Common myeloid progenitor, CD34-positive (primary cell): ENCODE measurements around the gene RELA. TPM values are rescaled to one million over a fixed set of nuclear protein-coding genes. Genes with fewer than 3 reads are reported as not detected.
"Not testable (repeated sequence)": the region's sequence is repeated elsewhere in the genome, so short reads cannot be mapped to it uniquely, and the experiment has no call there.

ENCODE experiments used
- CTCF ChIA-PET: fragments of 350-600 bp; sonication (Branson Sonifier 250); formaldehyde crosslinking; loops from one replicate; lab custom pipeline; 2021; ENCODE audit warnings: antibody characterized with exemption; lab: Charles Lee
- POLR2A ChIA-PET: fragments of 350-600 bp; sonication (Branson Sonifier 250); formaldehyde crosslinking; loops from one replicate; lab custom pipeline; 2021; ENCODE audit warnings: antibody characterized with exemption; lab: Charles Lee
- DNase-seq, 3 donors: peaks; one replicate each; pipeline versions ENCODE4 v3.0.0 to v3.0.0-alpha.2; 2013
- H3K27ac ChIP-seq, 2 experiments: 1 replicate in 1 of 2; 2 replicates in 1 of 2; pipeline ENCODE4 v1.7.0; 2013; ENCODE audit warnings: inconsistent platforms in 2 of 2, low read length in 2 of 2, mild to moderate bottlenecking in 2 of 2, low read depth in 1 of 2, moderate library complexity in 1 of 2; ENCODE audit not compliant: severe bottlenecking in 2 of 2, insufficient read depth in 1 of 2, poor library complexity in 1 of 2
- H3K27me3 ChIP-seq, 5 experiments: replicated peaks in 2 of 5; 1 replicate in 3 of 5; 2 replicates in 2 of 5; pipeline versions ENCODE4 v1.6.1 to v1.7.0; 2013; ENCODE audit warnings: low read length in 4 of 5, mild to moderate bottlenecking in 2 of 5, moderate library complexity in 2 of 5, inconsistent platforms in 1 of 5; ENCODE audit not compliant: insufficient read depth in 5 of 5, control insufficient read depth in 4 of 5
- H3K36me3 ChIP-seq, 4 experiments: 1 replicate in 2 of 4; 2 replicates in 2 of 4; pipeline versions ENCODE4 v1.6.1 to v1.7.0; 2013; ENCODE audit warnings: low read length in 3 of 4, control low read depth in 1 of 4, mild to moderate bottlenecking in 1 of 4; ENCODE audit not compliant: control insufficient read depth in 4 of 4, insufficient read depth in 4 of 4
- H3K4me1 ChIP-seq, 4 experiments: 1 replicate in 3 of 4; 2 replicates in 1 of 4; pipeline versions ENCODE4 v1.6.1 to v1.7.1; 2013; ENCODE audit warnings: low read length in 3 of 4, mild to moderate bottlenecking in 3 of 4, control low read depth in 1 of 4, inconsistent platforms in 1 of 4, moderate library complexity in 1 of 4; ENCODE audit not compliant: control insufficient read depth in 4 of 4, insufficient read depth in 4 of 4; ENCODE audit errors: control extremely low read depth in 1 of 4
- H3K4me3 ChIP-seq, 7 experiments: 1 replicate in 4 of 7; 2 replicates in 3 of 7; pipeline versions ENCODE4 v1.5.1 to v1.7.0; 2013; ENCODE audit warnings: mild to moderate bottlenecking in 7 of 7, low read length in 6 of 7, moderate library complexity in 6 of 7, inconsistent platforms in 2 of 7, low read depth in 2 of 7, control low read depth in 1 of 7; ENCODE audit not compliant: insufficient read depth in 4 of 7, control insufficient read depth in 1 of 7; ENCODE audit errors: extremely low read depth in 1 of 7
- H3K9me3 ChIP-seq, 5 experiments: 1 replicate in 4 of 5; 2 replicates in 1 of 5; pipeline versions ENCODE4 v1.6.1 to v1.7.1; 2013; ENCODE audit warnings: low read length in 4 of 5, mild to moderate bottlenecking in 2 of 5, inconsistent platforms in 1 of 5, low read depth in 1 of 5, moderate library complexity in 1 of 5; ENCODE audit not compliant: control insufficient read depth in 4 of 5, insufficient read depth in 2 of 5; ENCODE audit errors: control extremely low read depth in 1 of 5
- WGBS: methylation state at CpG from one replicate; pipeline ENCODE4 v1.1.5; 2013; ENCODE audit not compliant: insufficient coverage; 5-methylcytosine and 5-hydroxymethylcytosine counted together
- polyA plus RNA-seq: library from polyadenylated mRNA; unstranded; fragments of 120-200 nt; gene quantifications from one replicate; pipeline ENCODE4 v1.2.1, GENCODE V29; 2013

Gene RELA
- 81.1 TPM for polyA plus RNA-seq

DNA sequence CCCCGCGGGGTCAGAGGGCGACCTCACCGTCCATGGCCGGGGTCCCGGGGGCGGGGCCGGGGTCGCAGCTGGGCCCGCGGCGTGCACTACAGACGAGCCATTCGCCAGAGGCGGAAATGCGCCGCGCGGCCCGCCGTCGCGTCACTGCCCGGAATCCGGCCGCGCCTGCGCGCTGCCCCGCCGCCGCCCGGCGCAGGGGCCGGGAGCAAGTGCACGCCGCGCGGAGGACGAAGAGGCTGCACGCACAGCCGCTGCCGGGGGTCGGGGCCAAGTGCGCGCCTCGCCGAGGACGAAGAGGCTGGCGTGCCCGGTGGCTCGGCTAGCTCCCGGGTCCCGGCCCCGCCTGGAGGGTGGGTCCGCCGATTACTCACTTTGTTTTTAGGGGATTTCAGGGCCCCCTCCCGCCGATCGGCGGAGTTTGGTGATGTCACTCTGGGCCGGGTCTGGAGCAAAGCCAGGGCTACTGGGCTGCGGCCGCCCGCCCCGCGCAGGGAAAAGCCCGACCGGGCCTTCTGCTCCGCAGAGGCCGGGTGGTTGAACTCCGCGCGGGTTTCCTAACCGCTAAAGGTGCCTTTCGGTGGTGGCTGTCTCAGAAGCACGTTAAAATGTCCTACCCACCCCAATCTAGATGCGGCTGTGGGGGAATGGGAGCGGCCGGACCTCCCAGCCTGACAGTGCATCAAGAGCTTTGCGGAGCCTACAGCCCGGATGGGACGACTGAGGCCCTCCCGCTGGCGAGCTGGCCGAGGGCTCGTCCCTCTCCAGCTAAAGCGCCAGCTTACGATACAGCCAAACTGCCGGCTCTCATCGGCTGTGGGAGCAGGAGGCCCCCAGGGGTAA is at the start of gene RELA:
Gene RELA, minus strand, starts transcription at position 118 of the 840 bp plus-strand sequence. Its CDS starts 84 bp downstream, at position 34.
- H3K36me3 ChIP-seq, result peaks cover 12 to 33% (median 28%) of the 10 kb centered on the region in 4 experiments
- 0% methylated on average over 86 of the region's 91 CpGs for WGBS
- POLR2A ChIA-PET, result interaction anchor here (1.1 to 3.0 kb wide), 6 partner anchors 10 to 58 kb away, joined by 4 to 46 read pairs (median 7); partner anchors contain the start of genes PCNX3, RNASEH2C and SIPA1
- H3K27ac ChIP-seq, result peak within 1 kb of the TSS; percentile 95 to 98
- H3K4me1 ChIP-seq, result peaks cover 2 to 26% (median 21%) of the 10 kb centered on the region in 4 experiments
- peak; percentile 93 to 98 (median 97) for DNase-seq
- peak within 1 kb of the TSS; percentile 74 to 99 (median 95) for H3K4me3 ChIP-seq
- H3K9me3 ChIP-seq, result no peaks in the 10 kb centered on the region
- CTCF ChIA-PET, result interaction anchor here (0.8 to 6.5 kb wide), 7 partner anchors 9 to 222 kb away, joined by 3 to 27 read pairs (median 3); partner anchors contain the start of gene AP5B1
- no peaks in the 10 kb centered on the region for H3K27me3 ChIP-seq

DNA sequence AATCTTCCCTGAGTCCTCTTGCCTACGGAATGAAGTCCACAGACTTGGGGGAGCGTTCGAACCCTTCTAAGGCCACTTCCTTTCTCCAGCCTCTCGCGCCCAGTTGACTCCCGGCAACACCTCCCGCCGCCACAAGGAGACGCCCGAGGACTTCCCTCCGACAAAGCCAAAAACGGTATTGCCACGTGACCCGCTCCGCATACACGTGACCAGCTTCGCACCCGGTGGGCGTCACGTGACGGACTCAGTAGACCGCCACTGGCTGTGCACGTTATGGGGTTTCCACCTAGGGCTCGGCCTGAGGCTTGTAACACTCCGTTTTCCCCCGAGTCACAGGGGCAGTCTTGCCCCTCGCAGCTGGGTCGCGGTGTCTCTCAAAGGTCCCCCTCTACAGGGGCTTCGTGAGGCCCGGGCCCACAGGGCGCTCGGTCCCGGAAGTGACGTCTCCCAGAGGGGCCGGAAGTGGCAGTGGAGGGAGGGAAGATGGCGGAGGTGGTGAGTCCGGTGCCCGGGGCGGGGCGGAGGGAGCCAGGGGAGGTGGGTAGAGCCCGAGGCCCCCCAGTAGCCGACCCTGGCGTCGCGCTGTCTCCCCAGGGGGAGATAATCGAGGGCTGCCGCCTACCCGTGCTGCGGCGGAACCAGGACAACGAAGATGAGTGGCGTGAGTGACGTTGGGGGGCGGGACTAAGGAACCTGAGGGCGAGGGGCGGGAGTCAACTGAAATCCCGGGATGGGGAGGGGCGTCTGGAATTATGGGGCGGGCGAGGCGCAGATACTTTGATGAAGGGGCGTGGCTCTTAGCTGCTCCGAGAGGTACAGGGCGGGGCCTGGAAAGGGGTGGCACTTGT is 49.3 kb upstream of the RELA start, which contains the start of gene KAT5:
Gene KAT5, plus strand, starts transcription at position 468 of the 848 bp plus-strand sequence. Its CDS starts 16 bp downstream, at position 484.
- CTCF ChIA-PET, result interaction anchor here (0.6 to 3.9 kb wide), 39 partner anchors 8 to 310 kb away, joined by 3 to 30 read pairs (median 4); partner anchors contain the start of genes MUS81, RNASEH2C and SIPA1
- POLR2A ChIA-PET, result interaction anchor here (0.6 to 1.9 kb wide), 11 partner anchors 59 to 178 kb away, joined by 3 to 7 read pairs (median 3); partner anchors contain the start of genes CCDC85B and PCNX3

DNA sequence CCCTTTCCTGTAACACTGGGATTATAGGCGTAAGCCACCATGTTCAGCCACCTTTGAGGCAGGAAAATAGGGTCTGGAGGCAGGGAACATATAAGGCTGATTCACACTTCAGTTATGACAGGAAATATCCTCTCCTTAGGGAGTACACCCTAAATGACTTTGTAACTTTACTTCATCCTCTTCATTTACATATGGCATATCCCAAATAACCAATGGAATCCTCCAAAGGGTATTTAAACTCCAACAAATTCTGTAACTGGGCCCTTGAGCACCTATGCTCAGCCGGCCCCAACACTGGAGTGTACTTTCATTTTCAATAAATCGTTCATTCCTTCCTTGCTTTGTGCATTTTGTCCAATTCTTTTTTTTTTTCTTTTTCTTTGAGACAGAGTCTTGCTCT is 47.7 kb upstream of the RELA start:
- Histone ChIP-seq H3K4me3 (no peak overlapping the region), H3K36me3 (peaks cover 10 to 26% (median 21%) of the 10 kb centered on the region in 4 experiments), H3K4me1 (peaks cover 2 to 25% (median 15%) of the 10 kb centered on the region in 4 experiments), H3K9me3 (no peaks in the 10 kb centered on the region), H3K27ac (no peak overlapping the region), H3K27me3 (no peaks in the 10 kb centered on the region)
- POLR2A ChIA-PET, result interaction anchor here (1.2 kb wide), 1 partner anchor 180 kb away, joined by 3 read pairs; the partner anchor contains the start of gene CCDC85B
- WGBS, result 79% methylated on average over 2 of the region's 3 CpGs
- DNase-seq, result no peak
- CTCF ChIA-PET, result interaction anchor here (0.7 to 3.9 kb wide), 11 partner anchors 46 to 279 kb away, joined by 3 to 30 read pairs (median 5); no protein-coding TSS in a partner anchor

More for the DNA sequence above, 49.3 kb upstream of the RELA start, which contains the start of gene KAT5:
- Histone ChIP-seq H3K4me3 (peak within 1 kb of the TSS; percentile 46 to 88 (median 76)), H3K4me1 (peaks cover 2 to 22% (median 13%) of the 10 kb centered on the region in 4 experiments), H3K27ac (peak within 1 kb of the TSS; percentile 98 to 99), H3K27me3 (no peaks in the 10 kb centered on the region), H3K36me3 (peaks cover 17 to 38% (median 33%) of the 10 kb centered on the region in 4 experiments), H3K9me3 (no peaks in the 10 kb centered on the region)
- WGBS, result 0% methylated on average over 53 of the region's 65 CpGs
- peak; percentile 98 to 99 (median 99) for DNase-seq

DNA sequence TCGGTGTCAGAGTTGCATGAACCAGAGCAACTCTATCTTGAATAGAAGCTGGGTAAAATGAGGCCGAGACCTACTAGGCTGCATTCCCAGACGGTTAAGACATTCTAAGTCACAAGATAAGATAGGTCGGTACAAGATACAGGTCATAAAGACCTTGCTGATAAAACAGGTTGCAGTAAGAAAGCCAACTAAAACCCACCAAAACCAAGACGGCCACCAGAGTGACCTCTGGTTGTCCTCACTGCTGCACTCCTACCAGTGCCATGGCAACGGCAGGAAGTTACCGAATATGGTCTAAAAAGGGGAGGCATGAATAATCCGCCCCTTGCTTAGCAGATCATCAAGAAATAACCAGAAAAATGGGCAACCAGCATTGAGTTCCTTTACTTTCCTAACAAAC is 46.9 kb upstream of the RELA start:
- no peak overlapping the region for H3K4me3 ChIP-seq
- DNase-seq, result peak in 1 of 3 donors; percentile 8
- ChIA-PET CTCF (no interaction called here), POLR2A (interaction anchor here (0.7 kb wide), 1 partner anchor 15 kb away, joined by 3 read pairs; no protein-coding TSS in a partner anchor)
- 93% methylated on average over 7 of the region's 8 CpGs for WGBS
- no peaks in the 10 kb centered on the region for H3K9me3 ChIP-seq
- H3K36me3 ChIP-seq, result peaks cover 8 to 19% (median 15%) of the 10 kb centered on the region in 4 experiments
- no peak overlapping the region for H3K27ac ChIP-seq
- H3K4me1 ChIP-seq, result peaks cover 2 to 25% (median 15%) of the 10 kb centered on the region in 4 experiments
- H3K27me3 ChIP-seq, result no peaks in the 10 kb centered on the region

DNA sequence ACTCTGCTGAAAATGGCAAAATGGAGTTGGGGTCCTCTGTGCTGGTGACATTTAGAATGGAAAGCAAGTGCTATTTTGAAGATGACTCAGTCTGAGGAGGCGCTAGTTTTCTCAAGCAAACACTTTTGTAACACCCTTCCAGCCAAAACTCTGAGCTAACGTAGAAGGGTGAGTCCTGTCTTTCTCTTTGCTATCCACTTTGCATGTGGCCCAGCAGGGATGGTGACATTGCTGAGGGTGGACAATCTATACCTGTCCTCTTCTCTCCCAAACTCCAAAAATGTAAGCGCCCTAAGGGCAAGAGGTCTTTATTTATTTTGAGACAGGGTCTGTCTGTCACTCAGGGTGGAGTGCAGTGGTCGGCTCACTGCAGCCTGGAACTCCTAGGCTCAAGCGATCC is 45.7 kb upstream of the RELA start:
- no peak for DNase-seq
- POLR2A ChIA-PET, result no interaction called here
- Histone ChIP-seq H3K27ac (no peak overlapping the region), H3K4me1 (peaks cover 2 to 25% (median 15%) of the 10 kb centered on the region in 4 experiments), H3K9me3 (no peaks in the 10 kb centered on the region), H3K27me3 (no peaks in the 10 kb centered on the region), H3K36me3 (peaks cover under 1 to 8% (median 5%) of the 10 kb centered on the region in 4 experiments), H3K4me3 (no peak overlapping the region)
- CTCF ChIA-PET, result interaction anchor here (0.9 to 1.1 kb wide), 2 partner anchors 19 to 27 kb away, joined by 3 read pairs; no protein-coding TSS in a partner anchor
- WGBS, result 95% methylated on average over 4 of the region's 5 CpGs

DNA sequence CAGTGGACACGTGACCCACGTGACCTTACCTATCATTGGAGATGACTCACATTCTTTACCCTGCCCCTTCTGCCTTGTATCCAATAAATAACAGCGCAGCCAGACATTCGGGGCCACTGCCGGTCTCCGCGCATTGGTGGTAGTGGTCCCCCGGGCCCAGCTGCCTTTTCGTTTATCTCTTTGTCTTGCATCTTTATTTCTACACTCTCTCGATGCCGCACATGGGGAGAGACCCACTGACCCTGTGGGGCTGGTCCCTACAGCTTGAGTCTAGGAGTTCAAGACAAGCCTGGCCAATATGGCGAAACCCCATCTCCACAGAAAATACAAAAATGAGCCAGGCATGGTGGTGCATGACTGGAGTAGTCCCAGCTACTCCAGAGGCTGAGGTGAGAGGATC is 44.3 kb upstream of the RELA start:
- H3K27me3 ChIP-seq, H3K27ac ChIP-seq, POLR2A ChIA-PET, DNase-seq, H3K36me3 ChIP-seq, H3K9me3 ChIP-seq, H3K4me3 ChIP-seq: not testable (repeated sequence)
- H3K4me1 ChIP-seq, result peaks cover 0 to 15% (median 8%) of the 10 kb centered on the region in 4 experiments
- CTCF ChIA-PET, result interaction anchor here (1.0 to 5.2 kb wide), 3 partner anchors 82 to 178 kb away, joined by 3 to 36 read pairs (median 15); no protein-coding TSS in a partner anchor
- WGBS, result 100% methylated on average over 8 of the region's 12 CpGs
